Activated effector memory CD4-positive, alpha-beta T cell treated with anti-CD3 and anti-CD28 coated beads, Interleukin-2, amount 50 U/mL, for 16 hours (primary cell): ENCODE data around the gene PSTK.

Source experiments
- DNase-seq: peaks from one replicate; pipeline ENCODE4 v3.0.0-alpha.2; 2020

The PSTK gene

DNA sequence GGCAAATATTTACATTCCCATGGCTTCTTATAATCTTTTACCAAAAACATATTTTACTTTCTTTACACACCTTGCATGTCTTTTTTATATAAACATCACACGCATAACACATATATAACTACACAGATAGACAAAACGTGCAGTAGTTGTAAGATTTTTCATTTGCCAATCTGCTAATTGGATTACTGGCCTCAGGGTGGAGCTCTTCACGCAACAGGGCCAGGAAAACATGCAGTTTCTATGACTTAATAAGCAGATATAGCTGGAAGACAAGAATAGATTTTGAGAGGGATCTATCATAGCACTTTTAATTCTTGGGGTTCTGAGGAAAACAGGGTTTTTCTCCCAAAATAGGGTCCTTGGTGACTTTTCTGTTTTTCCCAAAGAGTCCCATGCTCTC lies 41.3 kb downstream of the PSTK start:
- no peak for DNase-seq

DNA sequence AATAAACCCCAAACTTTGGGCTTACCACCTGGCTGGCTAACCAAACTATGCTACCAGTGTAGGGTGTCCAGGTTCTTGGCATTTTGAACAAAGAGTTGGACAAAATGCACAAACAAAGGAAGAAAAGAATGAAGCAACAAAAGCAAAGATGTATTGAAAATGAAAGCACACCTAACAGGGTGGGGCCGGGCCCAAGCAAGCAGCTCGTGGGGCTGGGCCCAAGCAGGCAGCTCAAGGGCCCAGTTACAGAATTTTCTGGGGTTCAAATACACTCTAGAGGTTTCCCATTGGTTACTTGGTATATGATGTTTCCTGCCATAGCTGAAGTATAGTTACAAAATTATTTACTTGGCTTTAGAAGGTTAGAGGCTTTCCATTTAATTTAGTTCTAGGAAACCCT lies 44.3 kb downstream of the PSTK start:
- no peak for DNase-seq

DNA sequence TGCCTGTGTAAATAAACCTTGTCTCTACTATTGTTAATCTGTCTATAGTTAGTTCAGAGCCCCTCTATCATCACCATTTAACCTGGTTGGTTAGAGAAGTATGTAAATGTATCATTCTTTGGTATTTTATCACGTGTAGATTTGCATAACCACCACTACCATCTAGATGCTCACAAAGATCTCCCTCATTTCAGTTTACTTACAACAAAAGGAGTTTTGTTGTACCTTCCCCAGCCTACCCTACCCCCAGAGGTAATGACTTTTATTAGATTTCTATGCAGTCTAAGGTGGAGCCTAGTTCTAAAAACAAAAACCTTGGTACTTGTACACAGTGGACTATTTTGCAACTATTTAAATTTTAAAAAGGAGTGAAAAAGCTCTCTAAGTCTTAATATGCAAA lies 46.1 kb downstream of the PSTK start:
- DNase-seq = no peak

DNA sequence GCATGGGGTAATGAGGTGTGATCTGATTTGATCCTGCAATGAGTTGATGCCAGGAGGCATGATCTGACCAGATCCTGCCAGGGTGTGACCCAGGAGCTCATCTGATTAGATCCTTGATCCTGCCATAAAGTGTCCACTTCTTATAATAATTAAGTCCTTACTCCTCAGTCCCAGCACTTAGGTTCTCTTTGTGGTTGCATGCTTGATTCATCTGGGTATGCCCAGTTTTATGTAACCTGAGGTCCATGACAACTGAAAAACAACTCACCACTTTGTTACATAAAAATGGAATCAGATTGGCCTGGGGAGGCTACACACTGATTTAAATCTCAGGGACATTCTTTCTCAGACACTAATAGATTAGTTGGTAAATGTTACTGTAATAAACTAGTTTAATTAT lies 47.7 kb downstream of the PSTK start:
- no peak for DNase-seq

DNA sequence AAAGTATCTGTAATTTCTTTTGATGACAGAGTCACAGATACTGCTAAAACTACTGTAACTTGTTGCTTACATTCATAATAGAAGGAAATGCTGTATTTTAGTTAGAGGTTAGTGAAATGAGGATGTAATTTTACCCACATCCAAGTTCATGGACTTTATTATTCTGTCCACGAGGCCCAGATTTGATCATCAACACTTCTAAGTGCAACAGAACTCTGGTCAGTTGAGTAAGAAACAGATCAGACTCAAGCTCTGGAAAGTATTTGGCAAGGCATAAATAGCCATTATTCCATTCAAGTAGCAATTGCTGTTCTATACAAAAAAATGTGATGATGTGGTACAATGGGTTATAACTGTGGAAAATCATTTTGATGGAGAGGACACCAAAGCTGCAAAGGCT lies 50.9 kb downstream of the PSTK start:
- no peak for DNase-seq

DNA sequence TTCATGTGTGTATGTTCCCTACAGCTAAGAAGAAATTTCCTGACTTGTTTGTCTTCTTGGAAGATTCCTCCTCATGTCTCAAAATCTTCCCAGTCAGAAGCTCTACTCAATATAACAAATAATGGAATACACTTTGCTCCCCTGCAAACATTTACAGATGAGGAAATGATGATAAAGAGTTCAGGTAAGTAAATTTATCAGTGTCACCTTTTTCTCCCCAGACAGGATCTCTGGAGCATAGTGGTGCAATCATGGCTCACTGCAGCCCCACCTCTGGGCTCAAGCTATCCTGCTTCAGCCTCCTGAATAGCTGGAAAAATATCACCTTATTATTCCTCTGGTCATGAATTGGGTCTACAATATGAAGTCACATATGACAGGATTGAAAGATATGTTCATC lies 54.1 kb downstream of the PSTK start:
- no peak for DNase-seq

DNA sequence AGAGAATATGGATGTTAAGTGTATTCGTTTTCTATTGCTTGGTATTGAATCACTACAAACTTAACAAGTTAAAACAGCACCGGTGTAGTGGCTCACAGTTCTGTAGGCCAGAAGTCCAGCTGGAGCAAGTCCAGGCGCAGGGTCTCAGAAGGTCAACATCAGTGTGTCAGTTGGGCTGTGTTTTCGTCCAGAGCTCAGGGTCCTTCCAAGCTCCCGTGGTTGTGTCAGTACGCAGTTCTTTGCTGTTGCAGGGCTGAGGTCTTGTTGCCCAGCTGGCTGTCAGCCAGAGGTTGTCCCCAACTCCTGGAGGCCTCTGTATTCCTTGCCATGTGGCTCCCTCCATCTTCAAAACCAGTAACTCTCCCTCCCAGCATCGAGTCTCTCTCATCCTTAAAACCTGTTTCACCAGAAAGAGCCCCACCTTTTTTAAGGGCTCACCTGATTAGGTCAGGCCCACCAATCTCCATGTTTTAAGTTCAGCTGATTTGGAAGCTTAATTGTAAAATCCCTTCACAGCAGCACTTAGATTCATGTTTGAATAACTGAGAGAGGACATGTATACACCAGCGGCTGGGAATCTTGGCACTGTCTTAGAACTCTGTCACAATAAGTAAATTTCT lies 55.4 kb downstream of the PSTK start:
- DNase-seq = no peak

DNA sequence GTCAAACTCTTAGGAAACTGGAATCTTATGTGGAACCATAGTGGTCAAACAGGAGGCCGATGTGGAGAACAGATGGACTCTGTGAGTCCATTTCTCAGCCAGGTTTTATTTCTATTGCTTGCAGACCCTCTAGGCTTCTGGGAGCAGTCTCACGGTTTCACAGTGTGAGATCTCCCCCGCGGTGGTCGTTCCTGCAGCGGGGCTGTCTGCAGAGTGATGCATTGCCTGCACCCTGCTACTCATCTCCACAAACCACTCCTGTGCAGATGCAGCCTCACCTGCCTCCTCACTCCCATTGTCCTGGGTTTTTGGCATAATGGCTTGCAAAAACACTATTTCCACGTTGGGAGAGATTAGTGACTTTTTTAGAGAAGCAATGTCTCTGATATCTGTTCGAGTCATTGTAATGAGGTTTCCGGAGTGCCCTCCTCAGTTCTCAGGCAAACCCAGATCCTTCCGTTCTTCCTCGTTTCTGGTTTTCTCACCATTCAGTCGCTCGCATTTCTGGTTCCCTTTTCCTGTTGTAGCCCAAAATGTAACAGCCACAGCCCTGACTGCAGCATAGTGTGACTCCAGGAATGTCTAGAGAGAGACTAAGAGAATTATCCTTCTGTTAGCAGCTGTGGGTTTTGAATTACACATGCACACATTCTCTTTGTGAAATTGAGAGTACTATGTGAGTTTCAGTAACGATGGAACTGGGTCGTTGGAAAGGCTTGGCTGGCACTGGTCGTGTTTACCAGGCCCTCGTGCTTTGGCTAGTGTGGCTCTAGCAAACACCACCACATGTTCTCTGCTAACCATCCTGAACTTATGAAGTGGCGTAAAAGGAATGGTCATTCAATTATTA lies 58.8 kb downstream of the PSTK start:
- no peak for DNase-seq

DNA sequence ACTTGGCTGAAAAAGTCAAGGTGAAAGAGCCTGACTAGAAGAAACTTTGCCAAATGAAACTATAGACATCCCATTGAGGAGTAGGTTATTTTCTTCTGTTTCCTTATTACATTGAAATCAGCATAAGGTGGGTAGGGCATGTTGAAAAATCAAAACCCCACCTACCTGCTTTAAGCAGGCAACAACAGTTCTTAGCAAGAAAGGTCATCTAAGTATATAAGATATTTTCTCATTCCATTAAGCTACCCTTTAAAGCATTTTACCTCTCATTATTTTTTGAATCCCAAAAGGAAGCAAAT lies 59.4 kb downstream of the PSTK start:
- DNase-seq = no peak
